GM19397 (cell line): ENCODE data around the gene SHH.
"Not testable (repeated sequence)": the region's sequence is repeated elsewhere in the genome, so short reads cannot be mapped to it uniquely, and the experiment has no call there.

Experiments used
- ATAC-seq: cut with Tn5 transposase; IDR thresholded peaks from one replicate; pipeline ENCODE4 v1.9.1; 2021; ENCODE audit warnings: mild to moderate bottlenecking, moderate library complexity; ENCODE audit not compliant: unreplicated experiment

SHH gene

GRCh38 chr7:155843426-155844018 is 31.3 kb upstream of the SHH start:
- ATAC-seq = no peak

DNA sequence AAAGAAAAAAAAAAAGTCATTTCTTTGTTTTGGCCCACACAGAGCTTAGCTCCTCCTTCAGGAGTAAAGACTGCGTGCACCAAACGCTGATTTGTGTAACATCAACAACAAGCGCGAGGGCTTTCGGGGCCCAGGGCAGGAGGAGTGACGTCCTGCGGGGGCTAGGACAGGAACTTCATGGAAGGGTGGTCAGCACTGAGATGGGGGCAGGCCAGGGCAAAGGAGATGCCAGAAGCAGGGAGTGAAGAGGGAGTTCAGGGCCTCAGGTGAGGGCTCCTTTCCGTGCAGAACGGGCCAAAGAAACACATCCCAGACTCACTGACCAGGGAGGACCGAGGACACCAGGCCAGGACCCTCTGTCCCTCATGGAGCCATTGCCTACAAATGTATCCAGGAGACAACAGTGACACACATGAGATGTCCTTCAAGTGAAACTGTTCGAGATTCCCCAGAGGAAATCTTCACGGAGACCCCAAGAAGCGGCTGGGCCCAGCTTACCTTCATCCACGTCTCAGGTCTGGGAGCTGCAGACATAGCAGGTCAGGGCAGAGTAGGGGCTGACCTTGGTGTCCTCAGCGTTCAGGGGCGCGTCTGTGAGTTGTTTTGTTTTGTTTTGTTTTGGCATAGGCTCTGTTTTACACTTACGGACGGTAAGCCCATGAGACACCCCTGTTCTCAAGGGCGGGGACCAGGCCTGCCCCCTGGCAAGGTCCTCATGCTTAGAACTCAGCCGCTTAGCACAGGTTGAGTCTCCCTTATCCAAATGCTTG is 30.4 kb upstream of the SHH start:
- no peak for ATAC-seq

DNA sequence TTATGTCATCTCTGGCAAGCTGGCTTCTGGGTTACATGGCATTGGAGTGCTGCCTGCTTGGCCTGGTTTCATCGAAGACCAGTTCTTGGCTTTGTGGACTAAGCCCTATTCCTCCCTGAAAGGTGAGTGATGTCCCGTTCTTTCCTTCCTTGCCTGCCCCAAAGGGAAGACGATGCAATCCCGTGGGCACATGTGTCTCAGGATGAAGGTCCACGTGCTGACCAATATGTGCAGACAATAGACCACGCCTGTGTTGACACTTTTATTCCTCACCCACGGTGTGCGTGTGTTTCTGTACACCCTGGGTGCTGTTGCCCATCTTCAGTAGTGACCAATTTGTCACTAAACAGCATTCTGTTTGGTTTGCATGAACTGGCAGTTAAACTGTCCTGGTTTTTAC is 28.6 kb upstream of the SHH start:
- no peak for ATAC-seq

DNA sequence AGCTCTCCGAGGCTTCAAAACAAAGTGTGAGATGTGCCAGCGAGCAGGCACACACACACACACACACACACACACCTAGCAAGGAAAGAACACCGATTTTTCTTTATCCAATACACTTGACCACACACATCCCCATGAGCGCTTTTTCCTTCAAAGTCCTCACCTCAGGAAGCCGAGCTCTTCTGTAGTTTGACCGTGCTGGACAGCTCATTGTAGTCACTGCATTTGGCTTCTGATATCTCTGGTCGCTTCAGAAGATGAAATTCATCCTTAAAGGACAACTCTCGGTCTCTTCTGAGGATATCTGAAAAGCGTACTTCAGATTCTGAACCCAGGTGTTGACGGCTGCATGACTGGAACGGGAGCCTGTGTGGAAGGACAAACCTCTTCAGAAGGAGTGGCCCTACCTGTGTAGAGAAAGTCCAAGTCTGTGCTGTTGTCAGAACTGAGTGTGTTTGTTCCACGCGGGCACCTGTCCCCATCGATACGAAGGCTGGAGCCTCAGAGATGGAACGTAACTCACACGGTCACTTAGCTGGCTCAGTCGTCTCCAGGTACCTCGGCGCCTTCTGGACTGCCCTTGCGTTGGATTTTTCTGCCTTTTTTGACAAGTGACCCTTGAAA is 28.1 kb upstream of the SHH start:
- ATAC-seq = no peak

GRCh38 chr7:155839461-155839860 is 27.2 kb upstream of the SHH start:
- no peak for ATAC-seq

- not testable (repeated sequence) for ATAC-seq
These were observed 26.0 kb upstream of the SHH start for GRCh38 chr7:155838312-155838711.

DNA sequence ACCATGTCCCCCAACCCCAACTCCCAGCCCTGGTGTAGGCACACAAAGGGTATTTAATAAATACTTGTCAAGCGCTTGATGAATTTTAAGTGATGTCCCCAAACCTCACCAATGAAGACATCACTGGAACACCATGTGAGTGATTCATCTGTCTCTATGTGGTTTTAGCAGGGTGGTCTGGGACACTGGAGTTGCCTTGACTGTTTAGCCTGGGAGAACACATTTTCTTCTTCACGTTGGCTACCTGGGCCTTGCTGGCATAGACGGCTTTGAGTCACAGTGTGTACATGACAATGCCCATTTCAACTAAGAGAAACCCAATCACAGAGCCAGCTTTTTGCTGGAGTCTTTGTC is 24.8 kb upstream of the SHH start:
- no peak for ATAC-seq

DNA sequence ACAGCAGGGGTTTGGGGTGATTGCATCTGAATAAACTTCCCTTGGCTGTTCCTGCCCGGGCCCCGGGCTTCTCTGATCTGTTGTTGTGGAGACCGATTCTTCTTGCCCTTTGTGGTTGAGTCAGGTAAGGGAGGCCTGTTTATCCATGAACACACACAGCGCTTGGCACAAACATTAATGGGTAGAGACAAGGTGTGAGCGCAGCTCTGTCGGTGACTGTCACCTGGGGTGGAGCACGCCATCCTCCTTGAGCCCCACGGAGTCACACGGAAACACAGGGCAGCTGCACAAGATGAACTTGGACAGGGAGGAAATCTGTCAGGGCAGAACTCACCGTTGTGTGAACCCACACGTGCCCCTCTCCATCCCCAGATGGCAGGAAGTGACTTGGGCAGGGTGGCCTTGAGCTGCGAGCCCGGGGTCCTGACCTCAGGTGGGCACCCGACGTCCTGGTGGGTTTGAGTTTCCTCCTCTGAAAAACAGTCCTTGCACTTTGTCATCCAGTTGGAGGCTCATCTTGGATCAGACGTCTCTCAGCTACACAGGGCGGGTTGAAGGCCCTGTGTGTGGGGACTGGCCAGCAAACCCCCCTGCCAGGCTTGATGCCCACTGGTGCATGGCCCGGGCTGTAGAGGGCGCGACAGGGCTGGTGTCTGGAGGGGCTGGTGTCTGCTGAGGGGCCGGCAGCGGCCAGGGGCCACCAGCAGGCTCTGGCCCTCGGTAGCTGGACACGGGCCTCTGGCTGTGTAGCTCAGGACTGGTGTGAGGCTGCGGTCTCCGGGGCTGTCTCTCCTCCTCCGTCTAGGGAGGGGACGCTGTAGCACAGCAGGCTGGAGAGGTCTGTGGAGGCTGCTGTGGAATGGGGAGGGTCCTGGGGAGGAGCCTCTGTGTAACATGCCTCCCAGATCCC is 24.2 kb upstream of the SHH start:
- ATAC-seq = no peak

DNA sequence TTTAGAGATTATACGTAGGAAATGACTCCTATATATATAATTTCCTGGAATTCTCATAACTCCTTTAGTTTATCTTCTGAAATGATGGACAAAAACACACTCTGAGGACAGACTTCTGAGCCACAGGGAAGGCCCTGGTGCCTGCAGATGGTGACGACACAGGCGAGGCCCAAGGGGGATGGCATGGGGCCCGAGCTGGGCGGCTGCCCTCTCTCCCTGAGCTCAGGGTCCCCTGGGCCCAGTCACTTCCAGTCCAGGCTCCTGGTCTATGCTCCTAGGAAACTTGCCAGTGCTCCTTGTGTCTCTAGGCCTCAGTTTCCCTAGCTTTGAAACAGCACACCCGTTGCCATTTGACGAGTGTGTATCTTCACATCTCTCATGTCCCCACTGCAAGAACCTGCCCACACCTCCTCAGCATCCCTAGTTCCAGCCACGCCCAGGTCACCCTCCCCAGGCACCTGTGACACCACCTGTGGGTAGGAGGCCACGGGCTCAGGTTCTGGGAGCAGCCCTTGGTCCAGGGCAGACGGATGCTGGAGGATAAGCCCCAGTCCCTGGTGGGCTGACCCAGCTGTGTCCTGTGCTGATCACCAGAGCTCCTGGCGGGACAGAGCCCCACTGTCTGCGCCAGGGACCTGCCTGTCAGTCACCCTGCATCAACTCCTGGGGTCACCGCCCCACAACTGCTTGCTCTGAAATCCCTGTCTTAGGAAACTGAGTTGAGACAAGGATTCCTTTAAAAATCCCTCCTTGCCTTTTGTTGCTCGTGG is 23.4 kb upstream of the SHH start:
- ATAC-seq = no peak

DNA sequence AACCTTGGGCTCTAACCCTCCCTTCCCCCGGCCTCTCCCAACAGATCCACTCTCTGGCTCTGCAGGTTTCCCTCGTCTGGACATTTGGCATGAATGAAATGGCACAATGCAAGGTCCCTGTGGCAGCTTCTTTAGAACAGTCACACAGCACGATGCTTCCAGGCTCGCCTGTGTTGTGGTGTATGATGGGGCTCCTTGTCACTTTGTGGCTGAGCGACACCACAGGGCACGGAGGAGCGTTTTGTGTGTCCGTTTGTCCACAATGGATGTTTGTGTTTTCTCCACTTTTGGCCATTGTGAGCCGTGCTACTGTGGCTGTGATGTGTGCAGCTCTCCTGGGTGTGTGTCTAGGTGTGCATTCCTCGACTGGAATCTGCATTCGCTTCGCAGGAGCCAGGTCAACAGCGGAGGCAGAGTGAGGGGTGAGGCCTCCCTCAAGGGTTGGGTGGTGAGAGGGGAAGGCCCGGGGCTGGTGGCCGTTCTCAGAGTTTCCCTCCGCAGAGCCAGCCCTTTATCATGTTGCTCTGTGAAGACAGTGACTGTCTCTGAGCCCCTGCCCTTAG is 22.3 kb upstream of the SHH start:
- ATAC-seq = no peak

- ATAC-seq = no peak
These were observed 21.4 kb upstream of the SHH start for GRCh38 chr7:155833651-155834050.

DNA sequence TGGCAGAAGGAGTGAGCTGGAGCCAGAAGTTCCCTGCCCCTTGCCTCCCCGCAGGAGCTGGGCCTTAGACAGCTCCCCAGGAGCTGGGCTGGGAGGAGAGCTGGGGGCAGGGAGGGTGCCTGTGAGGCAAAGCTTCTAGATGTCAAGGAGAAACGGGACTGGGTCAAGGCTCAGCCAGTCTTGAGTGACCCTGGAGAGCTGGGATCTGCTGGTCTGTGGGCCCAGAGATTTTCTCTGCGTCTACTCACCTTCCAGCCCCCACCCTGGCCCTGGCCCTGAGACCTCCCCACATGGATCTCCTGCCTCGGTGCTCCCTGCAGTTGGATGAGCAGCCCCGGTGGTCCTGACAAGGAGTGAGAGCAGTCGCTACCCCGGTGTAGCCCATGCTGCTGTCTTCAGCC is 20.3 kb upstream of the SHH start:
- no peak for ATAC-seq

GRCh38 chr7:155831807-155832524 is 19.7 kb upstream of the SHH start:
- no peak for ATAC-seq

DNA sequence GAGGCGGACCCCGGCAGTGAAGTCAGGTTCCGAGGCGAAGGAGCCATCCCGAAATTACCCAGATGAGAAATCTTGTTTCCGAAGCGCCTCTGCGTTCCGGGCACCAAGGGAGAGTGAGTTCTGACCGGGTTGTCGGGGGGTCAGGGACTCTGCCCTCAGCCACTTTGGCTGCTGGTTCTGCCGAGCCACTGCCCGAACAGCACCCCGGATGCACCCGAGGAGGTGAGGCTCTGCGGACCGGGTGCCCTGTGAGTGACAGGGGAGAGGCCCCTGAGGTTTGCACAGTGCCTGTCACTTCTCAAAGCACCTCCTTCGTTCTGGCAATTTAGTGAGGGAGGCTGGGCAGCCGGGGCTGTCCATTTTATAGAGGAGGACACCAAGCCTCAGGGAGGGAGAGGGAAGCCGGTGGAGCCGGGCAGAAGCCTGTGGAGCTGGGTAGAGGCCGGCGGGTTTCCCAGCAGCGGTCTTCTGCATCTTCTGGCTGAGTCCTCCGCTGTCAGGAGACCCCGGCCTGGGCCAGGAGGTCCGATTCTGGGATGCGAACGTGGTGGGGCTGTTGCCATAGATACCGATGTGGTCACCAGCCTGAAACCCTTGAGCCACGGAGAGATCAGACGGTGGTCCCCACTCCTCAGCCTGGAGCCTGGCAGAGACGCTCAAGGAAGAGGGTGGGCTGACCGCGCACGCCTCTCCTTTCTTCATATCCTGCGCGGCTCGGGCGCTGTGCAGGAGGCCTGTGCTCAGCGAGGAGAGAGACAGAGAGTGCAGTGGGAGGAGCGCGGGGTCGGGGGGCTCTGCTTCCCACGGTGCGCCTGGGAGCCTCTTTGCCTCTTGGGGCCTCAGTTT is 18.9 kb upstream of the SHH start:
- ATAC-seq = no peak

- no peak for ATAC-seq
These were observed 17.7 kb upstream of the SHH start for GRCh38 chr7:155829796-155830470.

GRCh38 chr7:155825336-155825735 is 13.1 kb upstream of the SHH start:
- no peak for ATAC-seq

DNA sequence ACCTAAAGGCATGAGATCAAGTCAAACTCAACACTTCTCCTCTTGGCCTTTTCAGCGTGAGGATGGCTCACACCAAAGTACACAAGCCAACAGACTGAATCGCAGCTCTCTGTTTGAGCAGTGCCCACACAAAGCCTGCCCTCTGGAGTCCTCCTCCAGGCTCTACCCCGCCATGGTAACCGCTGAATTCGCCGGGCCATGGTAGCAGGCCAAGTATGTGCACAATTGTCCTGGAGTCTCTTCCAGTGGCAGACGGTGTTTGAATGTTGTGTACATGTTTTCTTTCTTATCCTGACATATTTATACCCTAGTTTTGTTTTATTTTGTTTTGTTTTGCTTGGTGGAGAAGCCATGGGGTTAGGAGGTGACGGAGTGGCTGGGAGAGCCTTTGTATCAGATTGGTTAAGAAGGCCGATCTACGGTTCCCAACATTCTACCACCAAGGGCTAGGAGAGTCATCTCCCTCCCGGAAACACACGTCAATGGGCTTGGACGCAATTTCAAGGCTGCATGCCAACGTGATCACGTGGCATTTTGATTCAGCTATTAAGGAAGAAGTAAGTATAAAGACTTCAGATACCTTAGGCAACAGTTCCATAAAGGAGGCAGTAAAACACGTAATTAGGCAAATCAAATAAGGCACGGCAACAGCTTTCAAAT is 12.1 kb upstream of the SHH start:
- ATAC-seq = no peak

DNA sequence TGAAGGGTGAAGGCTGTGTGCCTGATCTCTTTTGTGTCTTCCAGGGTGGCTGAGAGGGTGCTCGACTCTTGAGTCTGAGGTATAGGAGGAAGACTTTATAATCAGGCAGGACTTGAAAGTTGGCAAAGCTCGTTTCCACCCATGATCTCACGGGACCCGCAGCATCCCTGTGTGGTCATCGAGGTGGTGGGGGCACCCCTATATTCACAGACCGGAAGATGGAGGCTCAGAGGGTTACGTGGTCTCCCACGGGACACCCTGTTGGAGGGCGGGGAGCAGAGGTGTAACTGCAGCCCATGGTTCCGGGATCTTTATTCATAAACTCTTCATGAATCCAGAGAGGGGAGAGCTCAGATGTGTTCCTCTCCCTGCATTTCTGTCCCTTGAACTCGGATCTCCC is 9.6 kb upstream of the SHH start:
- ATAC-seq = no peak
